GM19023 (cell line): ENCODE measurements around the gene MAST4.

Source experiments
- ATAC-seq: cut with Tn5 transposase; IDR thresholded peaks from one replicate; pipeline ENCODE4 v1.9.1; 2021; ENCODE audit warnings: mild to moderate bottlenecking, moderate library complexity; ENCODE audit not compliant: unreplicated experiment

MAST4 gene

GRCh38 chr5:66644111-66644510, 47.9 kb downstream of the MAST4 start:
- no peak for ATAC-seq

- ATAC-seq, result no peak
Observed at GRCh38 chr5:66645039-66645438, 48.8 kb downstream of the MAST4 start.

- no peak for ATAC-seq
Observed at GRCh38 chr5:66646570-66646969, 50.4 kb downstream of the MAST4 start.

- no peak for ATAC-seq
Observed at GRCh38 chr5:66647146-66647856, 51.1 kb downstream of the MAST4 start.

- ATAC-seq, result no peak
Observed at GRCh38 chr5:66652818-66653217, 56.6 kb downstream of the MAST4 start.

DNA sequence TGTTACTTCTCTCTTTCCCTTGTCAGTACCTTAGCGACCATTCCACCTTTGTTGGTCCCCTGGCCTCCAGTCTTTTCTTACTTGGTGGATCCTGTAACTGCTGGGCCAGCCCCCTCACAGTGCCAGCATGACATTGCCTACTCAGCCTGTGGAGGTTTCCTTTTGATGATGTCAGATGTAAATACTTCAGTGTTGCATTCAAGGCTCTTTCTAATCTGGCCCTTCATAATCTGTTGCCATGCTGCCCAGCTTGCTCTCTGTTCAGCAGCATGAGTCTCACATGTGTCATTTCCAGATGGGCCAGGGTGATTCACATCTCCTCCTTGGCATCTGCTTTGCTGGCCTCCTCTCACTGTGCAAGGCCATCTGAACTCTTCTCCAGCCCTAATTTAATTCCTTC, 57.1 kb downstream of the MAST4 start:
- no peak for ATAC-seq

- ATAC-seq, result no peak
Observed at GRCh38 chr5:66655395-66656324, 59.5 kb downstream of the MAST4 start.

DNA sequence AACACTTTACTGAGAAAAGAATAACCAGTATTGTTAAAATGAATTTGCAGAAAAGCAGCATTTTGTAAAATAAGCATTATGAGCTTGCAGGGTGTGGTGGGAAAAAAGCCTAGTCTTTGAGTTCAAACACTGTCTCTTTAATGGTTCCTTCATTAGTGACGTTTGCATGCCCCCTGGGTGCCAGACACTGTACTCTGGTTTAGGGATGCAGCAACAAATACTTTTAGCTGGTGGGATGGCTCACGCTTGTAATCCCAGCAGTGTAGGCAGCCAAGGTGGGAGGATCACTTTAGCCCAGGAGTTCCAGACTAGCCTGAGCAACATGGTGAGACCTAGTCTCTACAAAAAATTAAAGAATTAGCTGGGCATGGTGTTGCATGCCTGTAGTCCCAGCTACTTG, 62.3 kb downstream of the MAST4 start:
- ATAC-seq, result no peak

- ATAC-seq, result no peak
Observed at GRCh38 chr5:66659780-66660179, 63.6 kb downstream of the MAST4 start.

GRCh38 chr5:66660396-66660795, 64.2 kb downstream of the MAST4 start:
- no peak for ATAC-seq

DNA sequence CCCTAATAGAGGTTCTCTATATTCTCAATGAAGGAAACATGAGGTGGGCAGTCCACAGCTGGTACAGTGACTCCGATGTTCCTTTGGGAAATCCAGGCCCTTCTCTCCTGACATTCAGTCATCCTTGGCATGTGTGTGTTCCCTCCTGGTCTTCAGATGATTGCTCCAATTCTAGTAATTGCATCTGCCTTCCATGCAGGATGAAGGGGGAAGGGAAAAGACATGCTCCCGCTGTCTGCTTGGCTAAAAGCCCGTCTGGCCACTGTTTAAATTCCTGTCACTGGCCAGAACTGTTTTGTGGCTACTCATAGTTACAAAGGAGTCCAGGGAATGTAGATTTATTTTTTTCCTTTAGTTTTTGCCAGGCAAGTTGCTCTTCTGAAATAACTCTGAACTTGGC, 65.0 kb downstream of the MAST4 start:
- no peak for ATAC-seq

DNA sequence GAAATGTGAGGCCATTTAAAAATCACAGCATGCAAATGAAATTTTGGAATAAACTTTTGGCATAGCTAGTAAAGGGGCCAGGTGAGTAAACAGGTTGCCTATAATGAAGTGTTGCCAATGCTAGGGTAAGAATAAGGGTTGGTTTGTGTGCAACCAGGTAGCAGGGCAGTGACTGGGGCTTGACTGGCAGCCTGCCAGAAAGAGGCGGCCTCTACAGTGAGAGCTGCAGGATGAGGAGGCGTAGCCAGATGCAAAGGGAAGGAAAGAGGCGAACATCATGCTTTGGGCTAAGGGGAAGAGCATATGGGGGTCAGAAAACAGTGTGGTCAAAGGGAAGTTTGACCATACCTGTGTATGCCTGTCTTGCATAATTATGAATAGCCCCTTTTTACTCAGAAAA, 70.6 kb downstream of the MAST4 start:
- ATAC-seq, result no peak

DNA sequence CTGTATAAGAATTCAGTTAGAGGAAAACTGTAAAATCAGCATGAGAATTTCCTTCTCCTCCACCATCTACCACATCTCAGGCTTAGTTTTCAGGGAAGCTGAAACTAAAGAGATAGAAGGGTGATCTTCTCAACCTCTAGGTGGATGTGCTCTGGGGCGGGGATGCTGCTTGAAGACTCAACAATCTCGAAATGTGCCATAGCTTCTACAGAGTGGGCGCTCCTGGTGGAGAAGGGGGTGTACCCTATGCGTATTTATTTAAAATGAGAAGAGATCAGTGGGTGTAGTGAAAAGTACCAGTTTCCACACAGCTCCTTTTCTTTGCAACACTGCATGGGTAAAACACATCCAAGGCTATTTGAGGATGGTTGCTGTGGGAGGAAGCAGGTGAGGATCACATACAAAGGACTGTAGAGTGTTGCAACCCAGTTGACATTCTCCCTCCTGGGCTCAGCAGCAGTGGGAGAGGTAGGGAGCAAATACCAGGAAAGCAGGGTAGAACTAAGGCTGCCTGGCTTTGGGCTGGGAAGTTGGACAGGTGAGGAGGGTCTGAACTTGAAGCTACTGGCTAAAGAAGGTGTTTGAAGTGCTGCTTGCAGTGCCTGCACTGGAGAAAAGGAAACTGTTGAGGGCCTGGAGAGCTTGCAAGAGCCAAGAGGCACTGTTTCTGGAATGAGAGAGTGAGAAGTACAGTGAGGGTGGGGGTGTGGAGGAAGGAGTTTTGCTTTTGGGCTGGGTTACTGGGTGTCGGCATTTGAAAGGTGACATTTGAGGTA, 73.1 kb downstream of the MAST4 start:
- ATAC-seq, result no peak

GRCh38 chr5:66669862-66670195, 73.6 kb downstream of the MAST4 start:
- ATAC-seq, result no peak

- ATAC-seq, result no peak
Observed at GRCh38 chr5:66671305-66671704, 75.1 kb downstream of the MAST4 start.

GRCh38 chr5:66674802-66675201, 78.6 kb downstream of the MAST4 start:
- no peak for ATAC-seq

GRCh38 chr5:66675406-66675805, 79.2 kb downstream of the MAST4 start:
- ATAC-seq, result no peak

DNA sequence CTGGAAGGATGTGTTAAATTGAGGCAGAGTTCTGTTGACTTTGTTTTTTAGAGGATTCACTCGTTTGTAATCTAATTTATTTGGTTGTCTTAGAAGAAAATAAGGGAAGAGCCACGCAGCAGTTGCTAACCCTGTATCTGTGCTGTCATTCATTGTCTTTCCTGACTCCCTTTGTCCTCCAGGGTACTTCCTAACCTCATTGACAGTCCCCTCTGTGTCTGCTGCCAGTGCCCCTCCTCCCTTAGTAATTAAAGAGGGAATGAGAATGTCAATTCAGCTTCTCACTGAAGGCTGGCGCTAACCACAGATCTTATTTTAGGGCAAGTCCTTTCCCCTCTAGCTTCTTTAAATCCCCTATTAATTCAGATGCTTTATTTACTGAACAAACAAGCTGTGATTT, 84.0 kb downstream of the MAST4 start:
- ATAC-seq, result no peak

- no peak for ATAC-seq
Observed at GRCh38 chr5:66680804-66681203, 84.6 kb downstream of the MAST4 start.

GRCh38 chr5:66684663-66685062, 88.5 kb downstream of the MAST4 start:
- ATAC-seq, result no peak

DNA sequence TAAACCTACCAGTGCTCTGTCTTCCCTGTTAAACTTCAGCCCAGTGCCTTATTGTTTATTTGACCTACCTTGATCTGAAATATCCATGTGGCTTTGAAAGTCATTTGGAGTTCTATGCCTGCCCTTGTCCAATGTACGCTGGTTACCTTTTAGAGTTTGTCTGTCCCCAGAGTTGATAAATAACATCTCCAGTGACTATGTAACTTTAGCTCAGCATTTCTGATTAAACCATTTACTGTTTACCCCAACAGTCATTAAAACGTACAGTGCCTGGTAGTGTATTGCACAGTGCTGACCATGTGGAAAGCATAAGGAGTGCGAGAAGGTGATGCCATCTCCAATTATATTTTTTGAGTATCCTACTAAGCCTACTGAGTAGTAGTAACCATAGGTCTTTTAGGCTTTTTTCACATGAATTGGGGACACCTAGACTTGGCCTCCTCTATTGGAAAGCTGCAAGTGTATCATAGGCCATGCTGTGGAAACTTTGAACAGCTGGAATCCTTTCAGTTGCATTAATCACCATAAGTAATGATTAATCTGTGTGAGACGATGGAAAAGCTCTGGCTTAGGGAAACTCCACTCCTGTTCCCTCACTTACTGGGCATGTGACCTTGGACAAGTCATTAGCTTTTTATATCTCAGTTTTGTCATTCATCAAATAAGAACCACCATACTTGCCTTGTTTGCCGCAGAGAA, 93.5 kb downstream of the MAST4 start:
- ATAC-seq, result no peak
